Measurements from ENCODE around the gene TOMM34. TPM values are rescaled to one million over a fixed set of nuclear protein-coding genes. Genes with fewer than 3 reads are reported as not detected.

TOMM34 gene
- total and polyA plus RNA-seq, 2 of the 13 experiments (the other 11 are each of a cell fraction or from before 2014, with no cell fraction given) = 36.2 to 52.0 TPM

GRCh38 chr20:44911264-44911921 lies 48.8 kb downstream of the TOMM34 start (continued):
- TF ChIP-seq ZHX2 (IDR thresholded peaks at IDR 0.05; ENCODE audit: low read depth) (no peak), ZHX2 (CRISPR knock-in tag; IDR thresholded peaks at IDR 0.05; ENCODE audit: borderline replicate concordance) (peak; percentile 59; the same call in 1 of the 2 replicates), TRAFD1 (CRISPR knock-in tag; IDR thresholded peaks at IDR 0.05; ENCODE audit: borderline replicate concordance) (peak; percentile 81; the same call in 1 of the 2 replicates), ZNF431 (CRISPR knock-in tag; IDR thresholded peaks at IDR 0.05; ENCODE audit: borderline replicate concordance, low read depth) (no peak), SNAI1 (CRISPR knock-in tag; IDR thresholded peaks at IDR 0.05; ENCODE audit: borderline replicate concordance) (no peak; the same call in 1 of the 2 replicates), CENPBD1 (CRISPR knock-in tag; IDR thresholded peaks at IDR 0.05; ENCODE audit: borderline replicate concordance, low read depth) (no peak), ZBTB46 (CRISPR knock-in tag; IDR thresholded peaks at IDR 0.05; ENCODE audit: borderline replicate concordance) (peak; percentile 76; the same call in 1 of the 2 replicates), ZNF432 (CRISPR knock-in tag; IDR thresholded peaks at IDR 0.05; ENCODE audit: borderline replicate concordance) (no peak), ETV5 (CRISPR knock-in tag; IDR thresholded peaks at IDR 0.05; ENCODE audit: borderline replicate concordance) (peak; percentile 47; the same call in 1 of the 2 replicates), HNF4A (CRISPR knock-in tag; IDR thresholded peaks at IDR 0.05) (peak; percentile 45; the same call in 1 of the 2 replicates), ZBTB7B (CRISPR knock-in tag; IDR thresholded peaks at IDR 0.05) (peak; percentile 49; the same call in 1 of the 2 replicates), HNRNPH1 (optimal IDR thresholded peaks at IDR 0.05; ENCODE audit: low read depth, low read length) (peak; percentile 84), RXRA (CRISPR knock-in tag; IDR thresholded peaks at IDR 0.05) (peak; percentile 24; the same call in 1 of the 2 replicates), ETS1 (CRISPR knock-in tag; IDR thresholded peaks at IDR 0.05) (0 out of 2 replicates have a peak, but pooled peaks have one; percentile 43), ZKSCAN8 (CRISPR knock-in tag; IDR thresholded peaks at IDR 0.05; ENCODE audit: borderline replicate concordance) (peak; percentile 46; the same call in 1 of the 2 replicates), KLF15 (CRISPR knock-in tag; IDR thresholded peaks at IDR 0.05; ENCODE audit: borderline replicate concordance) (no peak)
